DOHH2 (cell line): Measurements from ENCODE around the gene WDR41.

Experiments
- CTCF ChIP-seq: fragments of 200-600 bp; sonication (generic); IDR thresholded peaks from one replicate; pipeline ENCODE4 v1.5.1; 2014; ENCODE audit warnings: antibody characterized with exemption, mild to moderate bottlenecking, low read depth, low read length; ENCODE audit not compliant: poor library complexity, severe bottlenecking
- EZH2phosphoT487 ChIP-seq: fragments of 200-600 bp; sonication (generic); IDR thresholded peaks from 2 replicates; pipeline ENCODE4 v1.6.1; 2017; ENCODE audit warnings: borderline replicate concordance, mild to moderate bottlenecking, antibody characterized with exemption, low read length, moderate library complexity, mixed read lengths

DNA sequence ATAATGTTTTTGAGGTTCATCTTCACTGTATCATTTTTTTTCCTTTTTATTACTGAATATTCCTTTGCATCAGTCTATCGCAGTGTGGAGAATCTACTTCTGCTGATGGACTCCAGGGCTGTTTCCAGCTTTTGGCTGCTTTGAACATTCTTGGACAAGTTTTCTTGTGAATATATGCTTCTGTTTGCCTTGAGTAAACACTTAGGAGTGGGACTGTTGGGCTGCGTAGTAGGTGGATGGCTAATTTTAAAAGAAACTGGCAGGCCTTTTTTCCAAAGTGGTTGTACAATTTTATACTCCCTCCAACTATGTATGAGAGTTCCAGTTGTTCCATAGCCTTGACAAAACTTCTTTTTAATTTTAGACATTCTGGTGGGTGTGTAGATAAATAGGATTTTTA lies 102.4 kb downstream of the WDR41 start:
- TF ChIP-seq CTCF (no peak), EZH2phosphoT487 (no peak)
